Thyroid gland (tissue), 4 donors: ENCODE measurements around the gene MEIS3.

Experiments
- POLR2A ChIP-seq, 2 donors: fragments of 450-650 bp; IDR thresholded peaks; one replicate each; pipeline ENCODE4 v1.6.1; 2017; ENCODE audit warnings: antibody characterized with exemption in 2 of 2, mild to moderate bottlenecking in 2 of 2, moderate library complexity in 1 of 2
- TF ChIP-seq, protein P1 (sequence below), 6 experiments: fragments of 200-600 bp in 3 of 6; fragments of 450-650 bp in 3 of 6; sonication (generic) in 3 of 6; IDR thresholded peaks; one replicate each; pipeline ENCODE4 v1.5.1; 2016 to 2019; ENCODE audit warnings: antibody characterized with exemption in 6 of 6, mild to moderate bottlenecking in 2 of 6, inconsistent platforms in 1 of 6, moderate library complexity in 1 of 6

DNA sequence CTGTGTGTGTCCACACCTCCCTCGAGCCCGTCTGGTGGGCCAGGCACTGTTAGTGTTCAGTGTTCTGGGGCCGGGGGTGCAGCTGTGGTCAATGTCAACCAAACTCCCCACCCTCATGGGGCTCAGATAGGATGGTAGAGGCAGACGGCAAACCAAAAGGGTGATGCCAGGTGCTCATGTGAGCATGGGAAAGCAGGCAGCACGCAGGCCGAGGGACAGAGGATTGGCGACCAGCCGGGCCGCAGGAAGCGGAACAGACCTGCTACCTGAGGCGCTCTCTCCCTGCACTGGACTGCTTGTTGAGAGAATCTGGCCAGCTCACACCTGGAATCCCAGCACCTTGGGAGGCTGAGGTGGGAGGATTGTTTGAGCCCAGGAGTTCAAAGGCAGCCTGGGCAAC lies 41.1 kb downstream of the MEIS3 start:
- TF ChIP-seq, protein P1, sequence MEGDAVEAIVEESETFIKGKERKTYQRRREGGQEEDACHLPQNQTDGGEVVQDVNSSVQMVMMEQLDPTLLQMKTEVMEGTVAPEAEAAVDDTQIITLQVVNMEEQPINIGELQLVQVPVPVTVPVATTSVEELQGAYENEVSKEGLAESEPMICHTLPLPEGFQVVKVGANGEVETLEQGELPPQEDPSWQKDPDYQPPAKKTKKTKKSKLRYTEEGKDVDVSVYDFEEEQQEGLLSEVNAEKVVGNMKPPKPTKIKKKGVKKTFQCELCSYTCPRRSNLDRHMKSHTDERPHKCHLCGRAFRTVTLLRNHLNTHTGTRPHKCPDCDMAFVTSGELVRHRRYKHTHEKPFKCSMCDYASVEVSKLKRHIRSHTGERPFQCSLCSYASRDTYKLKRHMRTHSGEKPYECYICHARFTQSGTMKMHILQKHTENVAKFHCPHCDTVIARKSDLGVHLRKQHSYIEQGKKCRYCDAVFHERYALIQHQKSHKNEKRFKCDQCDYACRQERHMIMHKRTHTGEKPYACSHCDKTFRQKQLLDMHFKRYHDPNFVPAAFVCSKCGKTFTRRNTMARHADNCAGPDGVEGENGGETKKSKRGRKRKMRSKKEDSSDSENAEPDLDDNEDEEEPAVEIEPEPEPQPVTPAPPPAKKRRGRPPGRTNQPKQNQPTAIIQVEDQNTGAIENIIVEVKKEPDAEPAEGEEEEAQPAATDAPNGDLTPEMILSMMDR (IDR thresholded peaks at IDR 0.05): no peak
- TF ChIP-seq POLR2A (IDR thresholded peaks at IDR 0.05): no peak
